SU-DHL-6 (cell line): ENCODE data around the gene PIGN.

ENCODE experiments used
- H2AFZ ChIP-seq: fragments of 200-600 bp; sonication (generic); 2 replicates; pipeline ENCODE4 v1.6.1; 2014; ENCODE audit warnings: low read depth, mild to moderate bottlenecking, moderate library complexity, mixed read lengths, antibody characterized with exemption, low read length; ENCODE audit not compliant: severe bottlenecking
- H3F3A ChIP-seq: fragments of 200-600 bp; shearing (Covaris generic); 2 replicates; pipeline ENCODE4 v1.6.0; 2016; ENCODE audit warnings: antibody characterized with exemption, mild to moderate bottlenecking; ENCODE audit not compliant: insufficient read depth
- H3K27ac ChIP-seq: fragments of 200-600 bp; sonication (generic); 2 replicates; pipeline ENCODE4 v1.5.1; 2016; ENCODE audit warnings: low read depth, mild to moderate bottlenecking, low read length, moderate library complexity, mixed read lengths
- H3K27me3 ChIP-seq: fragments of 200-600 bp; sonication (generic), shearing (Covaris generic); 2 replicates; pipeline ENCODE4 v1.6.0; 2014; ENCODE audit warnings: mild to moderate bottlenecking, low read length
- H3K36me3 ChIP-seq: fragments of 200-600 bp; sonication (generic); 2 replicates; pipeline ENCODE4 v1.6.1; 2014; ENCODE audit warnings: mild to moderate bottlenecking, low read length, mixed read lengths
- H3K4me2 ChIP-seq: fragments of 300-600, 200-600 bp; shearing (Covaris generic), sonication (generic); 2 replicates; pipeline ENCODE4 v1.6.0; 2014; ENCODE audit warnings: low read length, low read depth, mild to moderate bottlenecking; ENCODE audit not compliant: poor library complexity, severe bottlenecking
- H3K4me3 ChIP-seq: fragments of 200-600 bp; sonication (generic); 2 replicates; pipeline ENCODE4 v1.5.1; 2014; ENCODE audit warnings: antibody characterized with exemption, low read length, mild to moderate bottlenecking, mixed read lengths; ENCODE audit not compliant: insufficient read depth, poor library complexity, severe bottlenecking
- H3K79me2 ChIP-seq: fragments of 200-600 bp; sonication (generic); 2 replicates; pipeline ENCODE4 v1.6.1; 2014; ENCODE audit warnings: mild to moderate bottlenecking, low read length, moderate library complexity; ENCODE audit not compliant: insufficient read depth
- H3K9ac ChIP-seq: fragments of 200-600 bp; sonication (generic); 2 replicates; pipeline ENCODE4 v1.7.0; 2014; ENCODE audit warnings: mild to moderate bottlenecking, low read length
- H3K9me2 ChIP-seq: fragments of 200-600 bp; sonication (generic); replicated peaks from 2 replicates; pipeline ENCODE4 v1.6.1; 2014; ENCODE audit warnings: low read length; ENCODE audit not compliant: insufficient read depth
- H3K9me3 ChIP-seq: fragments of 200-600 bp; sonication (generic); 2 replicates; pipeline ENCODE4 v1.6.1; 2014; ENCODE audit warnings: low read length, mixed read lengths; ENCODE audit not compliant: insufficient read depth
- H4K20me1 ChIP-seq: fragments of 200-600 bp; sonication (generic); 2 replicates; pipeline ENCODE4 v1.6.1; 2014; ENCODE audit warnings: low read depth, mild to moderate bottlenecking, antibody characterized with exemption, low read length, moderate library complexity, mixed read lengths
- EZH2phosphoT487 ChIP-seq: fragments of 200-600 bp; sonication (generic), shearing (Covaris generic); conservative IDR thresholded peaks from 2 replicates; pipeline ENCODE4 v1.6.1; 2018; ENCODE audit warnings: mild to moderate bottlenecking, antibody characterized with exemption, low read length, moderate library complexity, mixed read lengths
- TF ChIP-seq, protein P1 (sequence below): fragments of 200-600 bp; sonication (generic); IDR thresholded peaks from one replicate; pipeline ENCODE4 v1.5.1; 2017; ENCODE audit warnings: antibody characterized with exemption, mild to moderate bottlenecking, low read length, moderate library complexity; ENCODE audit not compliant: insufficient read depth, poor library complexity, severe bottlenecking

Gene PIGN

DNA sequence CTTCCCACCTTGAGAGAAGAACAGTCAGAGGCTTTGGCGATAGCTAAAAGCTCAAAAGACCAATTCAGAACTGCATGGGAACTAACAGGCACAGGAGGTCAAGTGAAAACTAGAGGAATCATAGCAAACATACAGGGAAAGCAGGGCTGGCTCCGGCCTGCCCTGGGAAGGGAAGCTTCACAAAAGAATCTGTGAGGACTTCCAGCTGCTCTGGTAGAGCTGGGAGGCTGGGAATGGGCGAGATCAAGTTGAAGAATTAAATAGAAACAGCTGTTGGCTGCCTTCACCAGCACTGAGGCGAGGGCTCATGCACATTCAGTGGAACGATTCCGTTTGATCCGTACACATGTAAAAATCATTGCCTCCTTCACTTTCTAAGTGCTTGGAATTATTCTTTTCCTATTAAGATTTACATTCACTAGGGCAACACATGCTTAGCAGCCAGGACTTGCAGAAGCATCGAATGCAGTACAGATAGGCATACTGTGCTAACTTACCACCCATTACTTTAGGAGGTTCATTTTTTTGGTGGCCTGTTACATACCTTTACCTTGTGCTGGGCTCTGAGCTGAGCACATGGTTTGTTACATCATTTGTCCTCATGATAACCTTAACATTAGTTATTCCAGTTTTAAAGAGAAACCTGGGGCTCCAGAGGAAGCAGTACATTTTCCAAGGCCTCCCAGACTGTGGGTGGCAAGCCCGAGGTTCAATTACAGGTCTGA, 168.7 kb downstream of the PIGN start:
- Histone ChIP-seq H3K9me2 (no peaks in the 10 kb centered on the region), H3K79me2 (no peaks in the 10 kb centered on the region), H3K9ac (no peak overlapping the region), H3K27ac (no peak overlapping the region), H2AFZ (no peak overlapping the region), H3K9me3 (0 out of 2 replicates have a peak, but pooled peaks cover 3% of the 10 kb centered on the region), H4K20me1 (no peaks in the 10 kb centered on the region), H3F3A (no peaks in the 10 kb centered on the region), H3K4me2 (no peak overlapping the region), H3K27me3 (no peaks in the 10 kb centered on the region), H3K4me3 (no peak overlapping the region), H3K36me3 (no peaks in the 10 kb centered on the region)
- TF ChIP-seq, protein P1, sequence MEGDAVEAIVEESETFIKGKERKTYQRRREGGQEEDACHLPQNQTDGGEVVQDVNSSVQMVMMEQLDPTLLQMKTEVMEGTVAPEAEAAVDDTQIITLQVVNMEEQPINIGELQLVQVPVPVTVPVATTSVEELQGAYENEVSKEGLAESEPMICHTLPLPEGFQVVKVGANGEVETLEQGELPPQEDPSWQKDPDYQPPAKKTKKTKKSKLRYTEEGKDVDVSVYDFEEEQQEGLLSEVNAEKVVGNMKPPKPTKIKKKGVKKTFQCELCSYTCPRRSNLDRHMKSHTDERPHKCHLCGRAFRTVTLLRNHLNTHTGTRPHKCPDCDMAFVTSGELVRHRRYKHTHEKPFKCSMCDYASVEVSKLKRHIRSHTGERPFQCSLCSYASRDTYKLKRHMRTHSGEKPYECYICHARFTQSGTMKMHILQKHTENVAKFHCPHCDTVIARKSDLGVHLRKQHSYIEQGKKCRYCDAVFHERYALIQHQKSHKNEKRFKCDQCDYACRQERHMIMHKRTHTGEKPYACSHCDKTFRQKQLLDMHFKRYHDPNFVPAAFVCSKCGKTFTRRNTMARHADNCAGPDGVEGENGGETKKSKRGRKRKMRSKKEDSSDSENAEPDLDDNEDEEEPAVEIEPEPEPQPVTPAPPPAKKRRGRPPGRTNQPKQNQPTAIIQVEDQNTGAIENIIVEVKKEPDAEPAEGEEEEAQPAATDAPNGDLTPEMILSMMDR, result no peak
- no peak for TF ChIP-seq EZH2phosphoT487

DNA sequence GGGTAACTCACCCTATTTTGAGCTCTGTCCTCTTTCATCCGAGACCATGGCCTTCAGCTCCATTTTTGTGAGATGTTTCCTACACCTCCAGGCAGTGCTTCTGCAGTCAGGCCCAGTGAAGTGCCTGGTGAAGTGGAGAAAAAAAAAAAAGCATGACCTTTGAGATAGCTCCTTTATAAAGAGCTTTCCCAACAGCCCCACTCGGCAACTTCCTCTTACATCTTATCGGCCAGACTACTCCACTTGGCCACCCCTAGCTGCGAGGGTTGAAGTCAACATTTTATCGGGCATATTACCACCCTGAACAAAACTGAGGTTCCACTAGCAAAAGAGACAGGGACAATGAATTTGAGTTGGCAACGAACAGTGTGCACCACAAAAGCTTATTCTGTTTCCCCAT, 169.2 kb downstream of the PIGN start:
- no peaks in the 10 kb centered on the region for H3K27me3 ChIP-seq
- H3K27ac ChIP-seq, result no peak overlapping the region
- H3K9me2 ChIP-seq, result no peaks in the 10 kb centered on the region
- H3K36me3 ChIP-seq, result no peaks in the 10 kb centered on the region
- H4K20me1 ChIP-seq, result no peaks in the 10 kb centered on the region
- no peak for TF ChIP-seq EZH2phosphoT487
- TF ChIP-seq, protein P1, result no peak
- no peaks in the 10 kb centered on the region for H3K79me2 ChIP-seq
- 0 out of 2 replicates have a peak, but pooled peaks cover 3% of the 10 kb centered on the region for H3K9me3 ChIP-seq
- no peak overlapping the region for H2AFZ ChIP-seq
- no peak overlapping the region for H3K9ac ChIP-seq
- no peak overlapping the region for H3K4me2 ChIP-seq
- no peaks in the 10 kb centered on the region for H3F3A ChIP-seq
- H3K4me3 ChIP-seq, result no peak overlapping the region

DNA sequence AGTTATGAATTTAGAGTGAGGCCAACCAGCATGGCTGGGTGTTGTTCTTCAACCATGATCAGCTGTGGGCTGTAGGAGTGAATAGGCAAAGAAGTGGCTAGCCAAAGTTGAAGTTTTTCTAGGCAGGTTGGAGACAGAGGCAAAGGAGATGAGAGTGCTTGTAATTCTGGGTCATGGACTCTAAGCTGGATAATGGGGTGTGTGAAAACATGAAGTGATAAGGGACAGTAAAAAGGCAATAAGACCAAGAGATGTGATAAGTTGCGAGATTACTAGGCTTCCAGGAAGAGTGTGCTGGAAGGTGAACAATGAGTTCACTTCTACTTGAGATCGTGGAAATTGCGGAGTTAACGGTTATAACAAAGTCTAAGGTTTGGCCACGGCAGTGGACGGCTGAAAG, 175.4 kb downstream of the PIGN start:
- H3K9ac ChIP-seq, result no peak overlapping the region
- no peaks in the 10 kb centered on the region for H3K79me2 ChIP-seq
- TF ChIP-seq, protein P1, result no peak
- TF ChIP-seq EZH2phosphoT487, result no peak
- H3K27me3 ChIP-seq, result no peaks in the 10 kb centered on the region
- H3K9me2 ChIP-seq, result no peaks in the 10 kb centered on the region
- H3F3A ChIP-seq, result no peaks in the 10 kb centered on the region
- peaks cover 7% of the 10 kb centered on the region; the same call in 1 of the 2 replicates for H3K9me3 ChIP-seq
- H3K4me3 ChIP-seq, result no peak overlapping the region
- no peak overlapping the region for H3K4me2 ChIP-seq
- no peak overlapping the region for H2AFZ ChIP-seq
- H3K36me3 ChIP-seq, result no peaks in the 10 kb centered on the region
- no peak overlapping the region for H3K27ac ChIP-seq
- no peaks in the 10 kb centered on the region for H4K20me1 ChIP-seq
